ENCODE measurements around the gene KRTAP10-2.

KRTAP10-2 gene

GRCh38 chr21:44529503-44530125, 21.7 kb downstream of the KRTAP10-2 start:
- peaks cover 2% of the 10 kb centered on the region for H3K27me3 ChIP-seq (ENCODE audit: control insufficient read depth, insufficient read depth, low read length)

DNA sequence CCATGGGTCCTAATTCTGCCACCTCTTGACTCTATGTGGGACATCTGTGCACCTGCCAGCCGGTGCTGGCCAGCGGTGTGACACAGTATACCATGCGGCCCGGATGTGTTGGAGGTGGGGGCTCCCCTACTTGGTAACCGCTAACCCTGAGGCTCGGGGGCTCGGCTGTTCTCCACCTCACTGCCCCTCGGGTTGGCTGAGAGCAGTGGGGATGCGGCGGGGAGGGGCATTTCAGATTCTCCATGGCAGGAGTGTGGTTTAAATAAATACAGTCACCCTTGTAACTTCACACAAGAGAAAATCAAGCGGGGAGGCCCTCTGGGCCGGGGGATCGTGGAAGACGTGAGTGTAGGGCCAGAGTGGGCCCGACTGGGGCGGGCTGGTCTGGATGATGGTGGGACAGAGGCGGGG, 22.3 kb downstream of the KRTAP10-2 start:
- H3K9ac ChIP-seq (ENCODE audit: low read length), result no peak overlapping the region
- H3K4me3 ChIP-seq (ENCODE audit: low read length), result no peak overlapping the region
- H3K36me3 ChIP-seq (ENCODE audit: control insufficient read depth, insufficient read depth, low read length), result no peaks in the 10 kb centered on the region
- H3K27ac ChIP-seq (ENCODE audit: low read depth, low read length), result no peak overlapping the region
- H3K27me3 ChIP-seq (ENCODE audit: control insufficient read depth, insufficient read depth, low read length), result peaks cover 2% of the 10 kb centered on the region
- no peaks in the 10 kb centered on the region for H3K4me1 ChIP-seq (ENCODE audit: control insufficient read depth, insufficient read depth, low read length)

More at GRCh38 chr21:44529503-44530125, 21.7 kb downstream of the KRTAP10-2 start:
- no peak overlapping the region for H3K27ac ChIP-seq (ENCODE audit: low read depth, low read length)
- H3K9ac ChIP-seq (ENCODE audit: low read length), result no peak overlapping the region
- H3K36me3 ChIP-seq (ENCODE audit: control insufficient read depth, insufficient read depth, low read length), result no peaks in the 10 kb centered on the region
- H3K4me1 ChIP-seq (ENCODE audit: control insufficient read depth, insufficient read depth, low read length), result no peaks in the 10 kb centered on the region
- no peak overlapping the region for H3K4me3 ChIP-seq (ENCODE audit: low read length)

GRCh38 chr21:44528634-44528995, 22.7 kb downstream of the KRTAP10-2 start:
- no peak overlapping the region for H3K4me3 ChIP-seq (ENCODE audit: low read length)
- no peak overlapping the region for H3K9ac ChIP-seq (ENCODE audit: low read length)
- no peaks in the 10 kb centered on the region for H3K36me3 ChIP-seq (ENCODE audit: control insufficient read depth, insufficient read depth, low read length)
- no peaks in the 10 kb centered on the region for H3K4me1 ChIP-seq (ENCODE audit: control insufficient read depth, insufficient read depth, low read length)
- peaks cover 2% of the 10 kb centered on the region for H3K27me3 ChIP-seq (ENCODE audit: control insufficient read depth, insufficient read depth, low read length)
- no peak overlapping the region for H3K27ac ChIP-seq (ENCODE audit: low read depth, low read length)

DNA sequence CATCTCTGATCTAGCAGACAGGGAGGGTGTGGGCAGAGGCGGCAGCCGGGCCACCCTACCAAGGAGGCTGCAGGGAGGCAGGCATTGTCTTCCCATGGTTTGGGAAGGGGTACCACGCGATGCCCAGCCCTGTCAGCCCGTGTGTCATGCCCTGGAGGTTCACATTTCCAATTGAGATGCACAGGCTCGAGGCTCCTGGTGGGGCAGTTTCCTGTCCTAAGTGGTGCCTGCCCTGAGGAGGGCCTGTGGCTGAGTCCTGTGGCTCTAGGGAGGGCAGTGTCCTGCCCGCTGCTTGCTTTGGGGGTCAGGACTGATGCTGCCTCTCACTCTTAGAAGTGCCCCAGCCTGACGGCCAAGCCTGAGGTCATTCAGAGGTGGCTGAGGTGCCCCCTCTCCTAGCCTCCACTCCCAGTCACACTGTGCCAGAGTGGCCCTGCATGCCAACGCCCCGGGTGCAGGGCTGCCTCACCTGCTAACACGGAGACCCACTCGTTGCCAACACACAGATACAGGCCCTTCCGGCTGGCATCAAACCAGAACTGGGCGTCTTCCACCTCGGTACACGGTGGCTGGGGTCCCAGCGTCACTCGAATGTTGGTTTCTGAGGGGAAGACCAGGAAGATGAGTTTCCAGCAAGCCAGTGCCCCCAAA, 23.2 kb downstream of the KRTAP10-2 start:
- no peaks in the 10 kb centered on the region for H3K4me1 ChIP-seq (ENCODE audit: control insufficient read depth, insufficient read depth, low read length)
- H3K36me3 ChIP-seq (ENCODE audit: control insufficient read depth, insufficient read depth, low read length), result no peaks in the 10 kb centered on the region
- H3K4me3 ChIP-seq (ENCODE audit: low read length), result no peak overlapping the region
- peaks cover 2% of the 10 kb centered on the region for H3K27me3 ChIP-seq (ENCODE audit: control insufficient read depth, insufficient read depth, low read length)
- H3K9ac ChIP-seq (ENCODE audit: low read length), result no peak overlapping the region
- H3K27ac ChIP-seq (ENCODE audit: low read depth, low read length), result no peak overlapping the region

DNA sequence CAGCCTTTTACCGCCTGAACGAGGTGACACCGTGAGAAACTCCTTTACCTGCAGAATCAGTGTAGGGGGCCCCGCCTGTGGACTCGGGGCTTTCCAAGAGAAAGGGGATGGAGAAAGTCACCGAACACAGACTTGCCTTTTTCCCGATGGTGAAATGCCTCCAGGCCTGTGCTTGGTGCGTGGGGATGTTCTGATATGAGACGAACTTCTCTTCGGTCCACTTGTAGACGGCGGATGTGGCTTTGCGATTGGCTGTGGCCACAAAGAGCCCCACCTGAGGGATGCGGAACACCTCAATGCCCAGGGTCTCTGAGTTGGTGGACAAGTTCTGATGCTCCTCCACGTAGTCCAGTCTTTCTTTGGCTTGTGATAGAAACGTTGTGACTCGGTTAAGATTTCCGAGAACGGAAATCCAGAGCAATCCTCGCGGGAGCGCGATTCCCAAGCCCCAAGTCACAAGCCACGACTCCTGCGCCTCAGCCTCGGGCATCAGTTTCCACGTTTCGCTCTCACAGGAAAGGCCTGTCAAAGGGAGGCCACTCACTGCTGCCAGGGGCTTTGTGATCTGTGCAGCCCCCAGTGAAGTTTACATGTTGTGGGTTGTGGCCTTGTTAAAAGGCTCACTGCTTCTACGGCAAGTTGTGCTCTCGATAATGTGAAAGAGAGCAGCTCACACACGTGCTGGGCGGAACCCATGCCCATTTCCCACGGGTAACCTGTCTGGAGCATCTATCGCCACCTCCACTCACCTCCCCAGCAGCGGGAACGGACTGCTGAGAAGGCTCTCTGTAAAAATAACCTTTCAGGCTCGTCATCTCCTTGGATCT, 23.9 kb downstream of the KRTAP10-2 start:
- Histone ChIP-seq H3K4me1 (ENCODE audit: control insufficient read depth, insufficient read depth, low read length) (no peaks in the 10 kb centered on the region), H3K4me3 (ENCODE audit: low read length) (no peak overlapping the region)

GRCh38 chr21:44526096-44526997, 25.0 kb downstream of the KRTAP10-2 start:
- H3K9ac ChIP-seq (ENCODE audit: low read length), result no peak overlapping the region
- no peaks in the 10 kb centered on the region for H3K36me3 ChIP-seq (ENCODE audit: control insufficient read depth, insufficient read depth, low read length)
- no peaks in the 10 kb centered on the region for H3K4me1 ChIP-seq (ENCODE audit: control insufficient read depth, insufficient read depth, low read length)
- no peak overlapping the region for H3K4me3 ChIP-seq (ENCODE audit: low read length)
- H3K27me3 ChIP-seq (ENCODE audit: control insufficient read depth, insufficient read depth, low read length), result peaks cover 2% of the 10 kb centered on the region
- no peak overlapping the region for H3K27ac ChIP-seq (ENCODE audit: low read depth, low read length)

More for the DNA sequence above, 23.9 kb downstream of the KRTAP10-2 start:
- Histone ChIP-seq H3K27me3 (ENCODE audit: control insufficient read depth, insufficient read depth, low read length) (peaks cover 2% of the 10 kb centered on the region), H3K36me3 (ENCODE audit: control insufficient read depth, insufficient read depth, low read length) (no peaks in the 10 kb centered on the region), H3K9ac (ENCODE audit: low read length) (no peak overlapping the region), H3K27ac (ENCODE audit: low read depth, low read length) (no peak overlapping the region)

DNA sequence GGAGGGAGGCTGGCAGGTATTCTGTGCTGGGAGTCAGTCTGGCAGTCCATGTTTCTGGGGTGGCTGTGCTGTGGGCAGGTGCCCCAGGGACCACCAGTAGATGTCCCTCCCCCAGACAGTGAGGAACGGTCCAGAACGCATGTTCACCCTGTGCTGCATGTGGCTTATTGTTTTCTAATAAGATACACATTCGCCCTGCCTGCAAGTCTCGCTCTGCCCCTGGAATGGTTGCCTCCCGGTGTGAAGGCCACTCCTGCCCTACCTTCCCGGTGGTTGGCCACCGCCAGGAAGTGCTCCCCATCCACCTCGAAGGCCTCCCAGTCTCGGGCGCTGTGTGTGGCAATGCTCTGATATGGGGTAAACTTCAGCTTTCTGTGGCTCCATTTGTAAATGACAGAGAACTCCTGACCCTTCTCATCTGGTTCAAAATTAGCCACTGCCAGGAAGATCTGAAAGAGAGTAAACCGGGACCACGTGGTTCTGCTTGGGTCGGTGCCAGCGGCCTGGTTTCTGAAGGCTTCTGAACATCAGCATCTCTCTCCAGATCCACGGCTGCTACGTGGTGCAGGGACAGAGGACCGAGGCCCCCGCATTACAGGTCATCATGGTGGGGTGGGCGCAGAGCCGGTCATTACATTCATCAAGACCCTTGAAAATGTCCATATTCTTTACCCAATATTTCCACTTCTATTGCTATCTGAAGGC, 25.8 kb downstream of the KRTAP10-2 start:
- H3K36me3 ChIP-seq (ENCODE audit: control insufficient read depth, insufficient read depth, low read length), result no peaks in the 10 kb centered on the region
- no peak overlapping the region for H3K27ac ChIP-seq (ENCODE audit: low read depth, low read length)
- no peaks in the 10 kb centered on the region for H3K4me1 ChIP-seq (ENCODE audit: control insufficient read depth, insufficient read depth, low read length)
- H3K27me3 ChIP-seq (ENCODE audit: control insufficient read depth, insufficient read depth, low read length), result no peaks in the 10 kb centered on the region
- H3K9ac ChIP-seq (ENCODE audit: low read length), result no peak overlapping the region
- H3K4me3 ChIP-seq (ENCODE audit: low read length), result no peak overlapping the region

DNA sequence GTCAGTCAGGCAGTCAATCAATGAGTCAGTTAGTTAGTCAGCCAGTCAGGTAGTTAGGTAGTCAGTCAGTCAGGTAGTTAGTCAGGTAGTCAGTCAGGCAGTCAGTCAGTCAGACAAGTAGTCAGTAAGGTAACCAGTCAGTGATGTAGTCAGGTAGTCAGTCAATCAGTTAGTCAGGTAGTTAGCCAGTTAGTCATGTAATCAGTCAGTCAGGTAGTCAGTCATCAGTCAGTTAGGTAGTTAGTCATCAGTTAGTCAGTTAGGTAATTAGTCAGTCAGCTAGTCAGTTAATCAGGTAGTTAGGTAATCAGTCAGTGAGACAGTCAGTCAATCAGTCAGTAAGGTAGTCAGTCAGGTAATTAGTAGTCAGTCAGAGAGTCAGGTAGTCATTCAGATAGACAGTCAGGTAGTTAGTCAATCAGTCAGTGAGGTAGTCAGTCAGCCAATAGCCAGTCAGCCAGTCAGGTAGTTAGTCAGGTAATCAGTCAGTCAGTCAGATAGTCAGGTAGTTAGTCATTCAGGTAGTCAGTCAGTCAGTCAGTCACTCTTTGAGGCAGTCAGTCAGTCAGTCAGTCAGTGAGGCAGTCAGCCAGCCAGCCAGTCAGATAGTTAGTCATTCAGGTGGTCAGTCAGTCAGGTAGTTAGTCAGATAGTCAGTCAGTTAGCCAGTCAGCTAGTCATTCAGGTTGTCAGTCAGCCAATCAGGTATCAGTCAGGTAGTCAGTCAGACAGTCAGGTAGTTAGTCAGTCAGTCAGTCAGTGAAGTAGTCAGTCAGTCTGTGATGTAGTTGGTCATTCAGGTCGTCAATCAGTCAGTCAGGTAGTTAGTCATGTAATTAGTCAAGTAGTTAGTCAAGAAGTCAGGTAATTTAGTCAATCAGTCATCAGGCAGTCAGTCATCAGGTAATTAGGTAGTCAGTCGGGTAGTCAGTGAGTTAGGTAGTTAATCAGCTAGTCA, 26.6 kb downstream of the KRTAP10-2 start:
- no peaks in the 10 kb centered on the region for H3K27me3 ChIP-seq (ENCODE audit: control insufficient read depth, insufficient read depth, low read length)
- no peaks in the 10 kb centered on the region for H3K4me1 ChIP-seq (ENCODE audit: control insufficient read depth, insufficient read depth, low read length)
- no peak overlapping the region for H3K27ac ChIP-seq (ENCODE audit: low read depth, low read length)
- H3K9ac ChIP-seq (ENCODE audit: low read length), result no peak overlapping the region
- H3K36me3 ChIP-seq (ENCODE audit: control insufficient read depth, insufficient read depth, low read length), result no peaks in the 10 kb centered on the region
- H3K4me3 ChIP-seq (ENCODE audit: low read length), result no peak overlapping the region

DNA sequence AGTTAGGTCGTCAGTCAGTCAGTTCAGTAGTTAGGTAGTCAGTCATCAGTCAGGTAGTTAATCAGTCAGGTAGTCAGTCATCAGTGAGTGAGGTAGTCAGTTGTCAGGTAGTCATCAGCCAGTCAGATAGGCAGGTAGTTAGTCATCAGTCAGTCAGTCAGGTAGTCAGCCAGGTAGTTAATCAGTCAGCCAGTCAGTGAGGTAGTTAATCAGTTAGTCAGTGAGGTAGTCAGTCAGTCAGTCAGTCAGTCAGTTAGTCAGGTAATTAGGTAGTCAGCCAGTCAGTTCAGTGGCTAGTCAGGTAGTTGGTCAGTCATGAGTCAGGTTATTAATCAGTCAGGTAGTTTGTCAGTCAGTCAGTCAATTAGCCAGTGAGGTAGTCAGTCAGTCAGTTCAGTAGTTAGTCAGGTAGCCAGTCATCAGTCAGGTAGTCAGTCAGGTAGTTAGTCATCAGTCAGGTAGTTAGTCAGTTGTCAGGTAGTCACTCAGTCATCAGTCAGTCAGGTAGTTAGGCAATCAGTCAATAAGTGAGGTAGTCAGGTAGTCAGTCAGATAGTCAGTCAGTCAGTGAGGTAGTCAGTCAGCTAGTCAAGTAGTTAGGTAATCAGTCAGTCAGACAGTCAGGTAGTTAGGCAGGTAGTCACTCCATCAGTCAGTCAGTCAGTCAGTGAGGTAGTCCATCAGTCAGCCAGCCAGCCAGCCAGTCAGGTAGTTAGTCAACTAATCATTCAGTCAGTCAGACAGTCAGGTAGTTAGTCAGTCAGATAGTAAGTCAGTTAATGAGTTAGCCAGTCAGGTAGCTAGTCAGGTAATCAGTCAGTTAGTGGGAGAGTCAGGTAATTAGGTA, 27.5 kb downstream of the KRTAP10-2 start:
- no peak overlapping the region for H3K27ac ChIP-seq (ENCODE audit: low read depth, low read length)
- no peaks in the 10 kb centered on the region for H3K27me3 ChIP-seq (ENCODE audit: control insufficient read depth, insufficient read depth, low read length)
- no peaks in the 10 kb centered on the region for H3K4me1 ChIP-seq (ENCODE audit: control insufficient read depth, insufficient read depth, low read length)
- H3K4me3 ChIP-seq (ENCODE audit: low read length), result no peak overlapping the region
- no peak overlapping the region for H3K9ac ChIP-seq (ENCODE audit: low read length)
- no peaks in the 10 kb centered on the region for H3K36me3 ChIP-seq (ENCODE audit: control insufficient read depth, insufficient read depth, low read length)

- no peak overlapping the region for H3K4me3 ChIP-seq (ENCODE audit: low read length)
- no peaks in the 10 kb centered on the region for H3K36me3 ChIP-seq (ENCODE audit: control insufficient read depth, insufficient read depth, low read length)
- no peaks in the 10 kb centered on the region for H3K27me3 ChIP-seq (ENCODE audit: control insufficient read depth, insufficient read depth, low read length)
- H3K4me1 ChIP-seq (ENCODE audit: control insufficient read depth, insufficient read depth, low read length), result no peaks in the 10 kb centered on the region
- no peak overlapping the region for H3K27ac ChIP-seq (ENCODE audit: low read depth, low read length)
- H3K9ac ChIP-seq (ENCODE audit: low read length), result no peak overlapping the region
Measured at GRCh38 chr21:44522753-44523204, 28.5 kb downstream of the KRTAP10-2 start.

Data from rectal smooth muscle tissue (tissue), 1 donor.